Measurements from ENCODE around the gene DBN1. TPM values are rescaled to one million over a fixed set of nuclear protein-coding genes. Genes with fewer than 3 reads are reported as not detected.

DBN1 gene
- total RNA-seq, 6 experiments from 2014 or later = 346 to 394 (median 358) TPM

- Mint-ChIP-seq H3K36me3 (ENCODE audit: low read depth) (peaks cover 20% of the 10 kb centered on the region), H3K27me3 (ENCODE audit: insufficient read depth) (peaks cover 20% of the 10 kb centered on the region), H3K4me3 (peak overlapping the region; percentile 64), H3K4me1 (ENCODE audit: low read depth) (peaks cover 16% of the 10 kb centered on the region), H3K27ac (peak overlapping the region; percentile 84), H3K9me3 (no peaks in the 10 kb centered on the region; the same call in 1 of the 2 replicates)
- TF ChIP-seq, protein P1, sequence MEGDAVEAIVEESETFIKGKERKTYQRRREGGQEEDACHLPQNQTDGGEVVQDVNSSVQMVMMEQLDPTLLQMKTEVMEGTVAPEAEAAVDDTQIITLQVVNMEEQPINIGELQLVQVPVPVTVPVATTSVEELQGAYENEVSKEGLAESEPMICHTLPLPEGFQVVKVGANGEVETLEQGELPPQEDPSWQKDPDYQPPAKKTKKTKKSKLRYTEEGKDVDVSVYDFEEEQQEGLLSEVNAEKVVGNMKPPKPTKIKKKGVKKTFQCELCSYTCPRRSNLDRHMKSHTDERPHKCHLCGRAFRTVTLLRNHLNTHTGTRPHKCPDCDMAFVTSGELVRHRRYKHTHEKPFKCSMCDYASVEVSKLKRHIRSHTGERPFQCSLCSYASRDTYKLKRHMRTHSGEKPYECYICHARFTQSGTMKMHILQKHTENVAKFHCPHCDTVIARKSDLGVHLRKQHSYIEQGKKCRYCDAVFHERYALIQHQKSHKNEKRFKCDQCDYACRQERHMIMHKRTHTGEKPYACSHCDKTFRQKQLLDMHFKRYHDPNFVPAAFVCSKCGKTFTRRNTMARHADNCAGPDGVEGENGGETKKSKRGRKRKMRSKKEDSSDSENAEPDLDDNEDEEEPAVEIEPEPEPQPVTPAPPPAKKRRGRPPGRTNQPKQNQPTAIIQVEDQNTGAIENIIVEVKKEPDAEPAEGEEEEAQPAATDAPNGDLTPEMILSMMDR (IDR thresholded peaks at IDR 0.05) = peak; percentile 81
- DNase-seq = peak; percentile 97
Measured at GRCh38 chr5:177456976-177457851, 16.2 kb downstream of the DBN1 start.

GRCh38 chr5:177456591-177456964 lies 16.9 kb downstream of the DBN1 start:
- Mint-ChIP-seq H3K27me3 (ENCODE audit: insufficient read depth) (peaks cover 20% of the 10 kb centered on the region), H3K4me1 (ENCODE audit: low read depth) (peaks cover 16% of the 10 kb centered on the region), H3K4me3 (peak overlapping the region; percentile 45)

DNA sequence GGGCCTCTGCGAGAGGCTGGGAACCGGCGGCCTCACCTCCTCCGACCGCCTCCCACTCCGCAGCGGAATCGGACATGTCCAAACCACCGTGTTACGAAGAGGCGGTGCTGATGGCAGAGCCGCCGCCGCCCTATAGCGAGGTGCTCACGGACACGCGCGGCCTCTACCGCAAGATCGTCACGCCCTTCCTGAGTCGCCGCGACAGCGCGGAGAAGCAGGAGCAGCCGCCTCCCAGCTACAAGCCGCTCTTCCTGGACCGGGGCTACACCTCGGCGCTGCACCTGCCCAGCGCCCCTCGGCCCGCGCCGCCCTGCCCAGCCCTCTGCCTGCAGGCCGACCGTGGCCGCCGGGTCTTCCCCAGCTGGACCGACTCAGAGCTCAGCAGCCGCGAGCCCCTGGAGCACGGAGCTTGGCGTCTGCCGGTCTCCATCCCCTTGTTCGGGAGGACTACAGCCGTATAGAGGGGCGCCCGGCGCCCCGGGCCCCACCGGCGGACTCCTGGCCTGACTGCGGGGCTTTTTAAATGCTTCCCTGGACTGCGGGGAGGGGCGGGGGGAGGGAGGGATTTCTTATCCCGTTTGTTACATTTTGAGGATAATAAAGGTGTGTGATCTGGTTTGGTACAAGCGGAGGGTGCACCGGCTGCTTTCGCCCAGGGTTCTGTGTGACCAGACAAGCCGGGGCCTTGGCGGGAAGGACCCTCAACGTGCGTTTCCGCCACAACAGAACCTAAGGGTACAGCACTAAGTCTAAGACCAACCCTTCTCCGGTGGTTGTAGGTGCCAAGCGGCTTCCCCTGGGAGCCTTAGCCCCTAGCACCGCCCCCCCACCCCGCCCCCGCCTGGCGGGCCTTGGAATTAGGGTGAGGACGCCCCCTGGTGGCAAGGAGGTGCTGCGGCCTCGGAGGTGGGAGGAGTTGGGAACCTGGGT lies 17.5 kb downstream of the DBN1 start:
- H3K27ac Mint-ChIP-seq = peak overlapping the region; percentile 72
- DNase-seq = peak; percentile 71
- TF ChIP-seq, protein P1 (IDR thresholded peaks at IDR 0.05) = peak; percentile 97
- H3K9me3 Mint-ChIP-seq = no peaks in the 10 kb centered on the region; the same call in 1 of the 2 replicates
- peak overlapping the region; percentile 75 for H3K4me3 Mint-ChIP-seq
- H3K4me1 Mint-ChIP-seq (ENCODE audit: low read depth) = peaks cover 16% of the 10 kb centered on the region
- peaks cover 20% of the 10 kb centered on the region for H3K27me3 Mint-ChIP-seq (ENCODE audit: insufficient read depth)
- peaks cover 14% of the 10 kb centered on the region for H3K36me3 Mint-ChIP-seq (ENCODE audit: low read depth)

More at GRCh38 chr5:177456591-177456964, 16.9 kb downstream of the DBN1 start:
- TF ChIP-seq, protein P1 (IDR thresholded peaks at IDR 0.05) = peak; percentile 70
- no peaks in the 10 kb centered on the region; the same call in 1 of the 2 replicates for H3K9me3 Mint-ChIP-seq
- no peak for DNase-seq
- H3K36me3 Mint-ChIP-seq (ENCODE audit: low read depth) = peaks cover 18% of the 10 kb centered on the region
- peak overlapping the region; percentile 72 for H3K27ac Mint-ChIP-seq

GRCh38 chr5:177455036-177455660 lies 18.3 kb downstream of the DBN1 start:
- H3K27ac Mint-ChIP-seq = 0 out of 2 replicates have a peak overlapping the region, but pooled peaks have one; percentile 16
- peak; percentile 40 for DNase-seq
- no peaks in the 10 kb centered on the region; the same call in 1 of the 2 replicates for H3K9me3 Mint-ChIP-seq
- H3K4me1 Mint-ChIP-seq (ENCODE audit: low read depth) = peaks cover 16% of the 10 kb centered on the region
- TF ChIP-seq, protein P1 (IDR thresholded peaks at IDR 0.05) = peak; percentile 86
- peak overlapping the region; percentile 65 for H3K4me3 Mint-ChIP-seq
- peaks cover 18% of the 10 kb centered on the region for H3K27me3 Mint-ChIP-seq (ENCODE audit: insufficient read depth)
- H3K36me3 Mint-ChIP-seq (ENCODE audit: low read depth) = peaks cover 14% of the 10 kb centered on the region

Measured in HFFc6 (cell line).